RPMI8226 (cell line): ENCODE measurements around the gene CFAP77.

Experiments used
- DNase-seq: peaks from one replicate; pipeline ENCODE4 v3.0.0-alpha.2; 2015

The CFAP77 gene

DNA sequence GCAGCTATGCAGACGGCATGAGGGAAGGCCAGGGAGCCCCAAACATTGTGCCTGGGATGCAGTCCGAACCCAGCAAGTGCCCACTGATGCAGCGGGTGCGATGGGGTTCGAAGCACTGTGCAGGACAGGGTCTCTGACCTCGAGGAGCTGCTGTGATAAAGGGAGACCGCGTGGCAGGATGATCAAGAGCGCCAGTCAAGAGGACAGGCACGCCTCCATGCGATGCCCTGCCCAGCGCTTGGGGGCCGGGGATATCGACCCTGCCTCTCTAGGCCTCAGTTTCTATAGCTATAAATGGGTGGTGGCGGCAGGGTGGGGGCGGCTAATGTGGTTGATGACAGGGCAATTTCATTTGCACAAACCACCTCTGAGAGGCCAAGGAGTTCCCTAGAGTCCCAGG lies 87.7 kb downstream of the CFAP77 start:
- peak; percentile 39 for DNase-seq

DNA sequence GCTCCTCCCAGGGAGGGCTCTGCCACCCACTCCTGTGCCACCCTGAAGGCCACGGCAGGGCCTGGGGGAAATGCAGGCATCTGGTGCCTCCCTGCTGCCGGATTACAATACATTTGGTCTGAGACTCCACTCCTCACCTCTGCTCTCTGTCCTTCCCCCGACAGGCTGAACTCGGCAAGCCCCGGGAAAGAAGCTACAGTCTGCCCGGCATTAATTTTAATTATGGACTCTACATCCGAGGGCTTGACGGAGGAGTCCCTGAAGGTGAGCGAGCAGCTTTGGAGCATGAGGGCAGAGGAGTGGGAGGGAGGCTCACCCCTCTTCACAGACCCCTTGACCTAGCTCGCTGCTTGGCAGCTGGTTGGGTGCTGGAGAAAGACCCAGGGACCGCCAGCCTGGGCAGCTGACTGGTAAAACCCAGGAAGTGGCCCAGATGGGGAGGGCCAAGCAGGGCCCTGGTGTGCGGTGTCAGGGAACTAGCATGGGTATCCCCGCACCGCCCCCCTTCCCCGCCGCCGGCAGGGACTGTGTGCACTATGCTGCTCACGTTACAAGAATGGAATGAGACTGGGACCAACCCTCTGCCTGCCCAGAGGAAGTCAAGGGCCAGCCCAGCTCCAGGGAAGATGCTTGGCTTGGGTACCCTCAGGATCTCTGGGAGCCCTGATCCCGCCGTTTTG lies 88.7 kb downstream of the CFAP77 start:
- DNase-seq, result no peak

DNA sequence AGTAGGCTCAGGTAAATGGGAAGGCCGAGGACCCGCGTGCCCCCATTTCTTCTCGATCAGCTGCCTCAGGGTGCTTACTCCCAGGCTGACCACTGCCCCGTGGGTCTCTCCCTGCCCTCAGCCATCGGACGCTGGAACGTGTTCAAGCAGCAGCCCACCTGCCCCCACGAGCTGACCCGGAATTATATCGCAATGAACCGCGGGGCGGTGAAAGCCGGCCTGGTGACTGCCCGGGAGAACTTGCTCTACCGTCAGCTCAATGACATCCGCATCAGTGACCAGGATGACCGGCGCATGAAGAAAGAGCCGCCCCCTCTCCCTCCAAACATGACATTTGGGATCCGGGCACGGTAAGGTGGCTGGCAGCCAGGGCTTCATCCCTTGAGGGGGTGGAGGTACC lies 89.2 kb downstream of the CFAP77 start:
- no peak for DNase-seq

DNA sequence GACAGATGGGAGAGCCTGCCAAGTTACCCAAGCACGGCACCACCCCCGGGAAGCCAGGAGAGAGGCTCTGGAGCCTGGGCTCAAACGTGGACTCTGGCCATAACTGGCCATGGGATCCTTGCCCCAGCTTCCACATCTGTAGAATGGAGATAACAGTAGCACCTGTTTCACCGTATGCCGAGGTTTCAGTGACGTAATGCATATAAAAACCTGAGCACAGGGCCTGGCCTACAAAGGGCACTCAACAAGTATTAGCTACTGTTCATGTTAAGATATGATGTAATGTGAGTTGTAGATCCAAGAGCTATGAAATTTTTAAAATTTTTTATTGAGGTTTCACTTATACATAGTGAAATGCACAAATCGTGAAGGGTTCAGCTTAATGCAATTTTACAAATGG lies 90.2 kb downstream of the CFAP77 start:
- no peak for DNase-seq

DNA sequence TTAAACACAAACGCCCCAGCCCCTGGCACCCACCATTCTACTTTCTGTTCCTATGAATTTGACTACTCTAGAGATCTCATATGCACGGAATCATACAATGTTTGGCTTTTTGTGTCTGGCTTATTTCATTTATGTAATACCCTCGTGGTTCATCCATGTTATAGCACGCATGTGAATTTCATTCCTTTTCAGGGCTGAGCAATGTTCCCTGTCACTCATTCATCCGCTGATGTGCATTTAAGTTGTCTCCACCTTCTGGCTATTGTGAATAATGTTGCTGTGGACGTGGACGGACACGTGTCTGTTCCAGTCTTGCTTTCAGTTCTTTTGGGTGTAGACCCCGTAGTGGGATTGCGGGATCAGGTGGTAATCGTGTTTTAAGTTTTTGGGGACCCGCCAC lies 92.5 kb downstream of the CFAP77 start:
- no peak for DNase-seq

DNA sequence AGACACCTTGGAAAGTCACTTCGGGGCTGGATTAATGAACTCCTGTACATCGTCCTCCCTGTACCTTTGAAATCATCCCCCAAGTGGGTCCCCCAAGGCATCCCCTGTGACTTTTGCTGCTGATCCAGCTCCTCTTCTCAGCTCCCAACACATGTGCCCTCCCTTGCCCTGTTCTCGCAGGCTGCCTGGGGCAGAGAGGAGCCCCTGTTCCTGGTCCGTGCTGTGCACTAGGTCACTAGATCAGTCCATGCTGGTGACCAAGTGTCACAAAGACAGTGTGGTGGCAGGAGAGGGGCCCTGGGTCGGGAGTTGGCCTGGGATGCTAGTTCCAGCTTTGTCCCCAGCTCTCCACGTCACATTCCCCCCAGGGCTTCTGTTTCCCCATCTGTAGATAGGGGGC lies 93.1 kb downstream of the CFAP77 start:
- no peak for DNase-seq

DNA sequence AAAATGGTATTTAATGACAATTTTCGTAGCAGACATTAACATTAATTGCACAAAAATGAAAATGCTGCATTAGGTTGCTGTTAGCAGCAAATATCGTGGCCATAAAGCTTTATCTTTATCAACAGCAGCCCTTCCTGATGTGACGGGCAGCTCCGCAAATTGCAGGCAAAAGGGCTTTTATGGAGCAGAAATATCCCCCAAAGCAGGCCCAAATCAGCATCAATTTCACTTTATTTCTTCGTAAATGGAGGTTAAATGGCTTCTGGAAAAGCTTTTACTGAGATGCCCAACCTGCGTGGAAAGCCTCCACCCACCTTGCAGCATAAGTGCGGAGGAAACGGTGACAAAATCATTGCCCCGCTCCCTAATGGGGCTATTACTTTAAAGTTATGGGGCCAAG lies 94.5 kb downstream of the CFAP77 start:
- DNase-seq, result no peak

DNA sequence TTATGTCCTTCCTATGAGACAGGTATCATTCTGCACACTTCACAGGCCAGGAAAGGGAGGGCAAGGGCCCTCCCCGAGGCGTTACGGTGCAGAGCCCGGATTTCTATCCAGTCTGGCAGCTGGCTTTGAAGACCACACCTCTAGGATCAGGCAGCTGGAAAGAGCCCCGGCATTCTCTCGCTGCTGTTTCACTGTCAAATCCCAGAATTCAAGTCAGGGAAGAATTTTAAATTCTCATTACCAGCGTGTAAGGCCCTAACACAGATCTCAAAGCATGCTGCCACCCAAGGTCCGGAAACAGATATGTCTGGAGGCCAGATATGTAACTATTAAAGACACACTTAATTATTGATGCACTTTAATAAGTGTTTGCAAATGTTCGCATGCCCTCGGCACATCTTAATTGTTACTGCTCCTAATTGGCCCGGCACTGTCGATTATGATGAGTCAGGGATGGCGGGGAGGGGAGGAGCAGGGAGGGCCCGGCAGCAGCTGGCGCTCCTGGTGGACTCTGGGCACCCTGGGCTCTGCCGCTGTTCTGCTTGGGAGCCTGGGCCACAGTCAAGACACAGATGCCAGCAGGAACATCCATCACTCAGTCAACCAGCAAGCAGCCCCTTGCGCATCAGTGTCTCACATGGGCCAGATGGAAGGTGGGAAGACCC lies 96.1 kb downstream of the CFAP77 start:
- DNase-seq, result no peak

DNA sequence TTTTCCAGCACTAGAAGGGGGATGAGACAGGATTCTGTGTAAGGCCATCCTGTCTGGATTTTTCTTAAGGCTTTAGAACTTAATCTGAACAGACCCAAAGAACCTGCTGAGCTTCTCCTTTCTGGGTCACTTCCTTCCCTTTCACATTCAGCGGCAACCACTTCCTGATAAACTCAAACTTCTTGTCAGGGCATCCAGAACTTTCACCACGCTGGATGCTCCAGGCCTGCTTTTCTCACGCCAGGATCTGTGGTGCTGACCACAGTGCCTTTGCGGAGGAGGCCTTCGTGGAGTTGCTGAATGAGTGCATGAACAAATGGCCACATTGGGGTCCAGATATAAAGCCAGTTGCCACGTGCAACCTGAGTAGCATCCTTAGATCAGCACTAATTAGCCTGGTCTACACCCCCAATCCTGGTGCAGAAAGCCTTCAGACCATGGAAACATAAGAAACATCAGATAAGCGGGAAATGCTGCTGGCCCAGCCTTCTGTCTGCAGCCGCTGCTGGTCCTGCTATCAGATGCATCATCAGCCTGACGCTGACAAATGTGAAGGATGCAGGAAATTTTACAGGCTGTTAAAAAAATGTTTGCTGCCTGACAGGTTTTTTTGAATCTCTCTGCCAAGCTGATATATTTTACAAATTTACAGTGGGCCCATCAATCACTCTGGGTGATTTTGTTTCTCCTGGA lies 97.1 kb downstream of the CFAP77 start:
- no peak for DNase-seq

DNA sequence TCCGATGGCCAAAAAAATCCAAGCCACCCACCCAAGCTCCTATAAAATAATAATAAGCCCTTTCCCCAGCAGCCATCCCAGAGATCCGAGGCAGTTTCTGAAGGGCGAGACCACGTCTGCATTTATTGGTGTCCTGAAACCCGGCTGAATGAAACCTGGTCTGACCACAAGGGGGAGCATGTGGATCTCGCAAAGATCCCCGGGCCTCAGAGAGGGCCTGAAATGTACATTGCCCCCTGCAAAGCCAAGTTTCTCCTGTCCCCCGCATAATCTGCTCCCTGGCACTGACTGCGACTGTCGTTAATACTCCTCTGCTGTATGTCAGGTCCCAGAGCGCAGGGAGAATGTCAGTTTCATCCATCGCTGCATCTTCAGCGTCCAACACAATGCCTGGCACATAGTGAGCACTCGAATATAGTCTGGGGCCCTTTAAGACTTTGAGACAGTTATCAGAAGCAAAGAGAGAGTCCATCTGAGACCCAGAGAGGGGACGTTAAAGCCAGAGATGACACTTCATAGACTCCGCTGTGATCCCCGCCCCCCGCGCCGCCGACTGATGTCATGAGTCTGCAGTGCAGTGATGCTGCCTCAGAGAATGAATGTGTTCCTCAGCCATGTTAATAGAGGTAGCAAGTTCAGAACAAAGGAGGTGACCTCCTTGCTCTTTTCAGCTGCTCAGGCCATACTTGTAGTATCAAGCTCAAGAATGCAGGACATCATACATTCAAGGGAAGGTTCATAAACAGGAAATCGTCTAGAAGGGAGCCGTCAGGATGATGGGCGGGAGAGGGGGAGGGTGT lies 97.9 kb downstream of the CFAP77 start:
- peak; percentile 79 for DNase-seq

DNA sequence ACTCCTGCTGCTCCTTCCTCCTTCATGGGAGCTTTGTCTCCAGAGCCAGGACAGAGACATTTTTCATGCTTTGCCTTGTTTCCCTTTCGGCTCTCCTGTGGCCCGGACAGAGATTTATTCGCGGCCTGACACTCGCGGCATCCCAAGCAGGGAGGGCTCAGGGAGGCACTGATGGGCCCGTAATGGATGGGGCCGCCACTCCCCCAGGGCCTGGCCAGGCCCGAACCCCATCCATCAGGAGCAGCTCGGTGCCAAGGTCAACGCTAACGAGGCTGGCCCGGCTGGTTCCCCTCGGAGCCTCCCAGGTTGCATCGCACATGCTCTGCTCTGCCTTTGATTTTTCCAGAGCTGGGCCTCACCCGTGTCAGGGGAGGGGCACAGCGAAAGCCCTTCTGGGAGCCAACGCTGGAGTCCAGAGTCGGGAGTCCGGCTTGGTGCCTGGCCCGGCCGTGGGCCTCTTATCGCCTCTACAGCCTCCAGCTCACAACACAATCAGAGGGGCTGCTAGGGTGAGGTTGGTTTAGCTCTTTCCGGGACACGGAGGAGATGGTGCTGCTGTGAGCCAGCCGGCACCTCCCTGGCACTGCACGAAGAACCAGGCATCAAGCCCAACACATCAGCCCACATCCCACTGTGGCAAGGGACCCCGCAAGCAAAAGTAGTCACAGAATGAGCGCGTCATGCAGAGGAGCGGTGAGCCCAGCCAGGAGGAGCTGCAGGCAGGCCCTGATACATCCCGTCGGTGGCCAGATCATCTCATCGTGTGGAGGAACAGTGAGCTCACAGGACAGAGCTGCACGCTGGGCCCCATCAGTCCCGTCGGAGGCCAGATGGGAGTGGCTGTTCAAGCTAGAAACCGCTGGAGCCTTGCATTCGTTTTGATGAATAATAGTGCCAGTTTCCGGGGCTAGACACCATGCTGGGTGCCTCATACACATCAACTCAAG lies 100.2 kb downstream of the CFAP77 start:
- no peak for DNase-seq

DNA sequence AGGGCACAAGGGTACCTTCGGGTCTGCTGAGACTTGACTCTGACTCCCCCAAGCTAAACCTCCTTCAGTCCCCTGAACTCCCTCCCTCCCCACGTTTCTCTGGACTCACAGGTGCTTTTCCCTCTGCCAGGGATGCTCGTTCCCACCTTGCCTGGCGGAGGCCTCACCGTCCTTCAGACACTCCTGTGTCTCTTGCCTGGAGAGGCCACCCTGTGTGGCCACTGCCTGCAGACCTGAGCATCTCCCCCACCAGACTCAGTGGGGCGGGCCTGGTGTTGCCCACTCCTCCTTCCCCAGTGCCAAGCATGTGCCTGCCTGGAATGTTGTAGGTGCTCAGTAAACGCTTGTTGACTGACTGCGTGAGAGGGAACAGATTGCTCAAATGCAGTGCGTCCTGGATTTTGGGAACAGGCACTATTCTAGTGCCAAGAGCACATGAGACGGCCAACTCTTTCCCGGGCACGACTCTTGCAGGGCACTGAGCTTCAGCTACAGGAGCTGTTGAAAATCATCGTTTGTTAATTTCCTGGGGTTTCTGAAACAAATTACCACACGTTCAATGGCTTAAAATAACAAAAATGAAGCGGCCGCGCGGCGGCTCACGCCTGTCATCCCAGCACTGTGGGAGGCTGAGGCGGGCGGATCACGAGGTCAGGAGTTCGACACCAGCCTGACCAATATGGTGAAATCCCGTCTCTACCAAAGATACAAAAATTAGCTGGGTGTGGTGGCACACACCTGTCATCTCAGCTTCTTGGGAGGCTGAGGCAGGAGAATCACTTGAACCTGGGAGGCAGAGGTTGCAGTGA lies 101.4 kb downstream of the CFAP77 start:
- no peak for DNase-seq

DNA sequence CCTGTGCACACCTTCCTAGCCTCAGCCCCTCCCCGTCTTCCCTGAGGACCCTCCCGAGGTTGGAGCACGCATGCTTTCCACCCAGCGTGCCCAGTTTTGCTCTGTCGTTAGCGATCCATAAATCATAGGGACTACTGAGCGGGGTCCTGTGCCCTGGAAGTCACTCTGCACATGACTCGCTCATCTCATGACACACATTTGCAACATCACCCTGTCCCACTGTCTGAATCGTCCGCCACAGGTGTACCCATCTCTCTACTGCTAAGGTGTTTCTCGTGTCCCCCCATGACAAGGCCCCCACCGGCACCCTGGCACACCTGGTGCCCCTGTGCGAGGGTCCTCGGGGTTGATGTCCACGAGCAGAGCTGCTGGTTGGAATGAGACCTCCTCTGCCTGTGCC lies 103.4 kb downstream of the CFAP77 start:
- DNase-seq, result no peak

DNA sequence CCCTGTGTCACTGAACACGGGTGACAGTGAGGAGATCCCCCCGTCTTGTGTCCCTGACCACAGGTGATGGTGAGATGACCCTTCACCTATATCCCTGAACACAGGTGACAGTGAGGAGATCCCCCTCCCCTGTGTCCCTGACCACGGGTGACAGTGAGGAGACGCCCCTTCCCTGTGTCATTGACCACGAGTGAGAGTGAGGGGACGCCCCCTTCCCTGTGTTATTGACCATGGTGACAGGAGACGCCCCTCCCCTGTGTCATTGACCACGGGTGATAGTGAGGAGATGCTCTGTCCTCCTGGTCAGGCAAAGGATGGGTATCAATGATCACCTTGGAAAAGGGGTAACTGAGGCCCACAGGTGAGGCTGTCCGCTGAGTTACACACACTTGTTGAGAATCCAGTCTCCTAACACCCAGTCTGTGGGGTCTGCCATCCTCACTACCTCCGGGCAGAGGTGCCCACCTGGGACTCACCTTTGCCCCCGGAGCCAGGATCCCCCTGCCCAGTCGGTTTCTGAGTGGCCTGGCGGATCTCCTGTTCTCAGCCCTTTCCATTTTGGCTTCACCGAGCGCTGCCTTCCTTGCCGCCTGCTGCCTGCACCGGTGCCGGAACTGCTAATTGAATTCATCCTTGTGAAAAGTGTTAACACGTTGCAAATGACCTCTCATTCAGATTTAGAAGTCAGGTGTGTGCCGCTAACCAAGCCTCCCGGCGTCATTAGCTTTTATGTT lies 104.2 kb downstream of the CFAP77 start:
- no peak for DNase-seq

DNA sequence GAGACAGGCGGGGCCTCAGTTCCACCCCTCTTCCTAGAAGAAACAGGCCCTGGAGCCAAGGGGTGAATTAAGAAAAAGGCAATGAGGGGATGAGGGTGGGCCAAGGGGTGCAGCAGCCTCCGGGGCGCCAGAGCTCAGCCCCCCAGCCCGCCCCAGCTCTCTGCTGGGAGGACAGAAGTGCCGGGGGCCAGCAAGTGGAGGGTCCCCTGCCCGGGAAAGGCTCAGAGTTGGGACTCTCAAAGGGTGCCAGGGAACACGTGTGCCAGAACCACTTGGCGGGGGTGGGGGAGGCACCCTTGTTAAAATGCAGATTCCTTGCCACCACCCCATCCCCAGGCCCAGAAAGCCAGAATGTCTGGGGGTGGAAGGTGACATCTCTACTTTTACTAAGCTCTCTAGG lies 104.8 kb downstream of the CFAP77 start:
- DNase-seq, result no peak

DNA sequence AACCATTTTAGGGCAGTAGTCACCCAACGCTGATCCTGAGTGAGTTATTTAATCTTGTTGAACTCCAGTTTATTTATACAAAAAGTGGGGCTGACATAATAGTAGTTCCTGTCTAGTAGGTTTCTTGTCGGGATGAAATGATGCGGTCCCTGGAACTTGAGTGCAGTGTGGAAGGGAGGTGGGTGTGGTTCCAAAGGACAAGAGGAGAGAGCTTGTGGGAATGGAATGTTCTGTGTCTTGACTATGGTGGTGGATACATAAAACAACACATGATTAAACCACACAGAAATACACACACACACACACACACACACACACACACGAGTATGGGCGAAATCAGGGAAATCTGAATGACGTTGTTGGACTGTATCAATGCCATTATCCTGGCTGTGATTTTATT lies 106.3 kb downstream of the CFAP77 start:
- DNase-seq, result no peak

DNA sequence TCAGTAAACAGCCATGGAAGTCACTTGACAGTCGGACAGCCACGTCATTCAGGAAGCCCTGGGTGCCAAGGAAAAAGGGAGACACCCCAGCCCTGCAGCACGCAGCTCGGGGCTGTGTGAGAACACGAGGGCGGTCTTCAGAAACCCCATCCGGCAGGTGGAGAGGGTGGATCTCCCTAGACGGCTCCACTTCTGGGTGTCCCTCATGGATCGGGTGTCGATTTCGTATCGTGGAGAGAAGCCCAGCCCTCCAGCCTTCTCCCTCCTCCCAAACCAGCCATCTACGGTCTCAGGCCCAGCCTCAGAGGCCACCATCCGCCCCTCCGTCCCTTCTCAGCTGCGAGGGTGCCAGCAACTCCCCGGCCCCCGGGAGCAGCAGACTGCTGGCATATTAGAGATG lies 106.9 kb downstream of the CFAP77 start:
- no peak for DNase-seq

DNA sequence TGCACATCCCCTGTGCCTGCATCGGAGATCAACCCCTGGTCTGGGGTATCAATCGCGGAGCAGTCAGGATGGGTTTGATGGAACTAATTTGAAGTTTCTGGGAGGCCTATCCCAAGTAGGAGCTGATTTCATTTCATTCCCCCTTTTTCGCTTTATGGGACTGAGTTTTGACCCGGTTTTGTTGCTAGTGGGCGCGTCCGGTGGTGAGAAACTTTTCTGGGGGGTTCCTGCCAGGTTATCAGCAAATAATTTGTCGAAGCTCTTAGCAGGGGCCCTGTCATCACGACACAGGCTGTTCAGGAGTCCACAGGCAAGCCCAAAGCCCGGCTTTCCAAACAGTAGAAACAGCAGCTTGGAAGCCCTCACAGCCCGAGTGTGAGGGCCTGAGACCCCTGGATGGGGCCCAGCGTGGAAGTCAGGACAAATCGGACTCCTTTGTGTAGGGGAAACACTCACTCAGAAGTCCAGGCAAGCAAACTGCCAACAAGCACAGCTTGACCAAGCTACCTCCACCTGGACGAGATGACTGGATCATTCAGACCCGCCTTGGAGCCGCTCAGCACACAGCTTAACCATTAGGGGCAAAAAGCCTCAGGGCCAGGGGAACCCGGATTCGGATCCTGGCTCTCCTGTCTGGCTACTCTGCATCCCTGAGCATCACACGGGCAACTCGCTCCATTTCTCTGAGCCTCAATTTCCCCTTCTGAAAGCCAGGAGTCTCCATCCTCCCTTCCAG lies 108.0 kb downstream of the CFAP77 start:
- no peak for DNase-seq

DNA sequence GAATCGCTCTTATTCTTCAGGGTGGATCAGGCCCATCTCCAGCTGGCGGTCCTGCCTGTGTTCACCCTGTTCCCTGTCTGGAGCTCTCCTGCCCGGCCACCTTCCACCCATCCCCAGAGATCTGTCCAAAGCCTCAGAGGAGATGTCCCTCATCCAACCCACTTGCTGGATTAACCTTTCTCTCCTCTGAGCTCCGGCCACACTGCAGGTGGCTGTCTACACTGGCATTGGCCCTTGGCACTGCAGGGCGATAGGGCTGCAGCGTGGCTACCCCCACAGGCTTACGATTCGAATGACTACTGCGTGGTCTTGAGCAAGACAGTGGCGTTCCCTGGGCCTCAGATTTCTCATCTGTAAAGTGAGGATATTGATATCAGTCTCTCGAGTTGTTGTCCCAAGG lies 108.6 kb downstream of the CFAP77 start:
- no peak for DNase-seq

DNA sequence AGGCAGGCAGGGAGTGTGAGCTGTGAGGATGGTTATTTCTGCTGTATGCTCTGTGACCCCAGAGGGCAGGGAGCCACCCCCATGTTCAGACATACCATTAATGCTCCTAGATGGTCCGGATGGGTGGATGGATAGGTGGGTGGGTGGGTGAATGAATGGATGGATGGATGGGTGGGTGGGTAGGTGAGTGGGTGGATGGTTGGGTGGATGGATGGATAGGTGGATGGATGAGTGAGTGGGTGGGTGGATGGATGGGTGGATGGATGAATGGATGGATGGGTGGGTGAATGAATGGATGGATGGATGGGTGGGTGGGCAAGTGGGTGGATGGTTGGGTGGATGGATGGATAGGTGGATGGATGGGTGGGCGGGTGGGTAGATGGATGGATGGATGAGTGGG lies 109.0 kb downstream of the CFAP77 start:
- DNase-seq, result no peak
